ENCODE measurements around the gene GDI1. TPM values are rescaled to one million over a fixed set of nuclear protein-coding genes. Genes with fewer than 3 reads are reported as not detected.

GDI1 gene
- total and polyA plus RNA-seq, 2 of the 4 experiments (the other 2 are of a cell fraction), result 113 to 291 TPM

DNA sequence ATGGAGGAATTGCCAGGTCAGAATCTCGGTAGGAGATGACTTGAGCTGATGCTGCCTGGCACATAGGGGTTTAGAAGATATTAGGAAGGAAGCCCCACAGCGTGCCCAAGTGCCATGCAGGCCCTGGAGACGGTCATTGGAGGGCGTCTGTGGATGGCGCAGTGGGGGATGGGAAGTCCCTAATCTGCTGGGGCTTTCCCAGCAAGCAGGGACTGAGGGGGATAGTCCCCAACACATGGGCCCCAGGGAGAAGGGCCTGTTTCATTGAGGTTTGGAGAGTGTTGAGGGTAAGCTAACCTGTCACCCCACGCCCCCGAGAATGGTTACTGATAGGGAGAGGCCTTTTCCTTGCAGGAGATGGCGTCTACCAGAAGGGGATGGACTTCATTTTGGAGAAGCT, 17.8 kb upstream of the GDI1 start:
- Histone ChIP-seq H3K27me3 (ENCODE audit: control insufficient read depth, insufficient read depth, low read length) (no peaks in the 10 kb centered on the region), H3K4me2 (ENCODE audit: low read depth, low read length) (no peak overlapping the region), H2AK5ac (ENCODE audit: low read depth, low read length) (no peak overlapping the region), H3K36me3 (ENCODE audit: control insufficient read depth, insufficient read depth, low read length) (peaks cover 8% of the 10 kb centered on the region), H3K4me1 (ENCODE audit: control insufficient read depth, insufficient read depth, low read length) (no peaks in the 10 kb centered on the region), H2AFZ (replicated peaks; ENCODE audit: low read length, poor library complexity) (no peak overlapping the region), H4K20me1 (ENCODE audit: insufficient read depth, low read length) (no peaks in the 10 kb centered on the region), H2BK120ac (ENCODE audit: low read depth, low read length) (no peak overlapping the region), H3K9me1 (ENCODE audit: insufficient read depth, low read length) (no peaks in the 10 kb centered on the region), H3K9me3 (ENCODE audit: control insufficient read depth, insufficient read depth, low read length) (no peaks in the 10 kb centered on the region), H3K9ac (ENCODE audit: low read depth, low read length) (no peak overlapping the region), H3K18ac (ENCODE audit: low read depth, low read length) (no peak overlapping the region), H4K91ac (ENCODE audit: insufficient read depth, low read depth, low read length) (no peak overlapping the region), H3K23ac (ENCODE audit: low read depth, low read length) (no peak overlapping the region), H3K56ac (ENCODE audit: extremely low read depth, insufficient read depth, low read length) (no peak overlapping the region), H3K27ac (ENCODE audit: insufficient read depth, low read length) (no peak overlapping the region), H2BK5ac (ENCODE audit: low read depth, low read length, poor library complexity, severe bottlenecking) (no peak overlapping the region), H2AK9ac (replicated peaks; ENCODE audit: low read depth, low read length, poor library complexity) (no peak overlapping the region), H3K79me1 (ENCODE audit: low read depth in 1 of 2, low read length in 2 of 2) (no peaks in the 10 kb centered on the region), H2BK20ac (ENCODE audit: low read depth, low read length) (no peak overlapping the region), H2BK15ac (ENCODE audit: low read depth, low read length) (no peak overlapping the region), H3K4me3 (ENCODE audit: insufficient read depth, low read depth, low read length) (no peak overlapping the region), H3K4ac (ENCODE audit: low read depth, low read length) (no peak overlapping the region), H4K5ac (ENCODE audit: low read depth, low read length) (no peak overlapping the region), H4K8ac (ENCODE audit: low read depth in 2 of 2, low read length in 2 of 2) (no peak overlapping the region), H3K14ac (replicated peaks; ENCODE audit: low read depth, low read length) (no peak overlapping the region)
- BruUV-seq (replicated peaks), result no TSS peak
- in situ Hi-C loops (cut with MboI; ENCODE audit: low sequenced_read_pairs) (no loop called here), intact Hi-C loops (cut with micrococcal nuclease) (no loop called here), dilution Hi-C loops (cut with HindIII; ENCODE audit: low sequenced_read_pairs, unreplicated experiment) (no loop called here)
- ChIA-PET POLR2A (ENCODE audit: unreplicated experiment) (no interaction called here), CTCF (no interaction called here)
- WGBS, 2 experiments (ENCODE audit: extremely low coverage in 2 of 2, insufficient read length in 1 of 2), result 92% methylated on average over 6 of the region's 8 CpGs; no CpG with 5 or more reads in 1 of the 2 experiments
- TF ChIP-seq, protein P1, sequence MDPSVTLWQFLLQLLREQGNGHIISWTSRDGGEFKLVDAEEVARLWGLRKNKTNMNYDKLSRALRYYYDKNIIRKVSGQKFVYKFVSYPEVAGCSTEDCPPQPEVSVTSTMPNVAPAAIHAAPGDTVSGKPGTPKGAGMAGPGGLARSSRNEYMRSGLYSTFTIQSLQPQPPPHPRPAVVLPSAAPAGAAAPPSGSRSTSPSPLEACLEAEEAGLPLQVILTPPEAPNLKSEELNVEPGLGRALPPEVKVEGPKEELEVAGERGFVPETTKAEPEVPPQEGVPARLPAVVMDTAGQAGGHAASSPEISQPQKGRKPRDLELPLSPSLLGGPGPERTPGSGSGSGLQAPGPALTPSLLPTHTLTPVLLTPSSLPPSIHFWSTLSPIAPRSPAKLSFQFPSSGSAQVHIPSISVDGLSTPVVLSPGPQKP (IDR thresholded peaks at IDR 0.05; ENCODE audit: borderline replicate concordance, low read depth, low read length), result no peak
- ATAC-seq (ENCODE audit: low read depth), result no peak
- no peak for DNase-seq
